HG03159 (cell line): Measurements from ENCODE around the gene EPM2A.

Source experiments
- ATAC-seq: cut with Tn5 transposase; IDR thresholded peaks from one replicate; pipeline ENCODE4 v1.9.1; 2021; ENCODE audit warnings: mild to moderate bottlenecking, moderate library complexity; ENCODE audit not compliant: unreplicated experiment

The EPM2A gene

GRCh38 chr6:145608850-145609249 lies 126.5 kb downstream of the EPM2A start:
- no peak for ATAC-seq

DNA sequence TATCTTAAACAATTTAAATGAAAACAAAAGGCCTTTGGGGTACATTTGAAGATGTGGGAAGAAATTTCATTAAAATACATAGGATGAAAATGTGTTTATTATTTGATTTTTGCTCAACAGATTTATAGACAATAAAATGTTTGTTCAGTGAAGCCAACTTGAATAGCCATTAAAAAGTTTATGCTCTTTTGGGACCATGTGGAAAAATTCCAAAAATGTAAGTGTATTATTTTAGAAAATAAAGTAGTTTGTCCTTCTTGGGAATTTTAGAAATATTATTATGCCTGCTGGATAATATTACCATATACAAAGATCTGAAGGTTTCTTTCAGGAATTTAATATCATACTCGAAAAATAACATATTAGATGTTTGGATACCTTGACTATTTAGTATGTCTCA lies 131.3 kb downstream of the EPM2A start:
- no peak for ATAC-seq

GRCh38 chr6:145603424-145603833 lies 131.9 kb downstream of the EPM2A start:
- ATAC-seq: no peak

GRCh38 chr6:145602726-145603326 lies 132.5 kb downstream of the EPM2A start:
- ATAC-seq: no peak

- ATAC-seq: no peak
Measured at GRCh38 chr6:145601397-145601796, 133.9 kb downstream of the EPM2A start.

DNA sequence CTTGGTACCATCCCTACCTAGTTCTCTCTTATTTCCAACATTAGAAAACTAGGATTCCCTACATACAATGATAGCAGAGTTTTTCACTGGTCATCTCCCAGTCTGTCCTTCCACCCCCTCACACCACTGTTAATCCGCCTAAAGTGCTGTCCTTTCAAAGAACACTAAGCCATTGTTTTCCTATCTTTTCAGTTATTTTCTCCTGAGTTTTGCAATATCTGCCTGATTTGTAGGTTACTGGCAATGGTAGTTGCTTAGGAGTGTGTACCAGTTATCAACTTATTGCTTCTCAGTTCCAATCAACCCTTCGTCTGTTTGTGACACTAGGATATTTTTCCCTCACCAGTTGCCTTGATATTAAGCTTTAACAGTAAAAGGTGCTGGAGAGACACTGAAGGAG lies 135.0 kb downstream of the EPM2A start:
- ATAC-seq: no peak

DNA sequence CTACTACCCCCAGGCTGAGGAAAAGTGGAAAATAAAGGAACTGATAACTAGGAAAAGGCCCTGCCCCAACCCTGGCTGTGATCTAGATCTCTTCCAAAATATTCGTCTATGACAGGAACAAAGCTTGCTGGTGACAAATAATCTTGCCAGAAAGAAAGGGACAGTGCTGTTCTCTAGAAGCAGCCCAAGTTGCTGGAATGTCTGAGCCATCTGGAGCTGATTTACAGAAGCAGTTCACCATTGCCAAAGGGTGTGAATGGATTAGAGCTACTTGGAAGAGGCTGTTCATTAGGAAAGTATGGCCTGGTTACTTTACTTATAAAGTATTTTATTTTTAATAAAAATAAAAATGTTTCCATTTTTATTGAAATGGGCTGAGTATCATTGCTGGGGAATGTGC lies 146.3 kb downstream of the EPM2A start:
- ATAC-seq: no peak

GRCh38 chr6:145587334-145587733 lies 148.0 kb downstream of the EPM2A start:
- no peak for ATAC-seq

GRCh38 chr6:145583753-145584152 lies 151.6 kb downstream of the EPM2A start:
- no peak for ATAC-seq
